CD4-positive, alpha-beta T cell (primary cell): ENCODE data around the gene HSPBAP1. TPM values are rescaled to one million over a fixed set of nuclear protein-coding genes. Genes with fewer than 3 reads are reported as not detected.

Source experiments
- ATAC-seq: fragments of 200-7000 bp; cut with Tn5 transposase; one replicate; pipeline ENCODE4 v1.10.0; 2022; ENCODE audit warnings: mild to moderate bottlenecking; ENCODE audit not compliant: poor library complexity
- CTCF ChIA-PET: fragments of 350-600 bp; sonication (Branson Sonifier 250); formaldehyde crosslinking; loops from one replicate; lab custom pipeline; 2021; ENCODE audit warnings: antibody characterized with exemption, inconsistent platforms; lab: Charles Lee
- POLR2A ChIA-PET: fragments of 350-600 bp; sonication (Branson Sonifier 250); formaldehyde crosslinking; loops from one replicate; lab custom pipeline; 2021; ENCODE audit warnings: antibody characterized with exemption, inconsistent platforms; lab: Charles Lee
- DNase-seq, 14 experiments: peaks; one replicate each; pipeline ENCODE4 v3.0.0-alpha.2; 2013 to 2020; ENCODE audit warnings: mixed read lengths in 2 of 14
- H3K27ac ChIP-seq, 2 donors: one replicate each; pipeline versions ENCODE4 v1.5.1 to v1.7.0; 2013; ENCODE audit warnings: low read length in 2 of 2, low read depth in 1 of 2, mild to moderate bottlenecking in 1 of 2
- H3K27me3 ChIP-seq, 2 experiments: 1 replicate in 1 of 2; 2 replicates in 1 of 2; pipeline versions ENCODE4 v1.6.1 to v1.7.0; 2013; ENCODE audit warnings: low read length in 2 of 2, control low read depth in 1 of 2, mild to moderate bottlenecking in 1 of 2, moderate library complexity in 1 of 2; ENCODE audit not compliant: insufficient read depth in 2 of 2, control insufficient read depth in 1 of 2
- H3K36me3 ChIP-seq: one replicate; pipeline ENCODE4 v1.6.1; 2013; ENCODE audit warnings: low read length, control low read depth; ENCODE audit not compliant: insufficient read depth
- H3K4me1 ChIP-seq: one replicate; pipeline ENCODE4 v1.6.1; 2013; ENCODE audit warnings: low read length, control low read depth; ENCODE audit not compliant: insufficient read depth
- H3K4me3 ChIP-seq: one replicate; pipeline ENCODE4 v1.5.1; 2013; ENCODE audit warnings: mild to moderate bottlenecking, low read length, moderate library complexity
- H3K9me3 ChIP-seq, 2 experiments: 1 replicate in 1 of 2; 2 replicates in 1 of 2; pipeline versions ENCODE4 v1.6.1 to v1.7.0; 2013; ENCODE audit warnings: low read length in 2 of 2, mild to moderate bottlenecking in 2 of 2, control low read depth in 1 of 2, moderate library complexity in 1 of 2; ENCODE audit not compliant: control insufficient read depth in 1 of 2, insufficient read depth in 1 of 2
- H3K27ac Mint-ChIP-seq: one replicate; pipeline ENCODE4 v1.8.0; 2020; ENCODE audit warnings: mixed read lengths
- H3K27me3 Mint-ChIP-seq: one replicate; pipeline ENCODE4 v1.8.0; 2021; ENCODE audit warnings: mixed read lengths
- H3K36me3 Mint-ChIP-seq: one replicate; pipeline ENCODE4 v1.8.0; 2021; ENCODE audit warnings: low read depth, mixed read lengths
- H3K4me1 Mint-ChIP-seq: one replicate; pipeline ENCODE4 v1.8.0; 2021; ENCODE audit warnings: low read depth, mixed read lengths
- H3K4me3 Mint-ChIP-seq: one replicate; pipeline ENCODE4 v1.8.0; 2020; ENCODE audit warnings: mild to moderate bottlenecking, mixed read lengths
- H3K9me3 Mint-ChIP-seq: one replicate; pipeline ENCODE4 v1.8.0; 2020; ENCODE audit warnings: mixed read lengths
- CTCF ChIP-seq: fragments of 200-600 bp; IDR thresholded peaks from one replicate; pipeline ENCODE4 v1.8.0; 2022; ENCODE audit warnings: antibody characterized with exemption, mild to moderate bottlenecking
- intact Hi-C, 2 experiments: fragments of 100-400 bp; cut with DNase I in 1 of 2; cut with micrococcal nuclease in 1 of 2; formaldehyde crosslinking; loops; one replicate each; pipeline versions ENCODE4 v1.15.1 to v1.9.0; 2023 to 2025; cut with DNase I, micrococcal nuclease
- total RNA-seq, 174 experiments: library from RNA in 2 of 174; stranded (reverse) in 2 of 174; gene quantifications; one replicate each; pipeline ENCODE4 v1.2.3 and lab custom pipeline; 2021 to 2026

Gene HSPBAP1
- total RNA-seq, 2 experiments from 2014 or later: 9.3 to 11.0 TPM

DNA sequence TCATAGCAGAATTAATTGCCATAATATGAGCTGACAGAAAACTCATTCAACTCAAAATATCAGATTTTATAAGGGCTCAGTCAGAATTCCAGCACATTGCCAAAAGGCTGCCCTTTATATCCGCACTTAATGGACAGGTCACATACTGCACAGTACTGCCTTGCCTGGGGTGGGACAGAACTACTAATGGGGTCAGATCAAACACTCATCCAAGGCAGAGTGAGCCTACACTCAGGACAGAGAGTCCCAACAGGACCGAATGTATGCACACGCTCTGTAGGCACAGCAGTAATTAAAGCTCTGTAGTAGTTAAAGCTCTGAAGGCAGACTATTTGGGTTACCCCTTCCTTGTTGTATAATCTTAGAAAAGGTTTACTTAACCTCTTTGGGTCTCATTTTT lies 27.2 kb downstream of the HSPBAP1 start:
- Mint-ChIP-seq H3K4me1 (no peaks in the 10 kb centered on the region), H3K27me3 (no peaks in the 10 kb centered on the region), H3K27ac (no peak overlapping the region), H3K4me3 (no peak overlapping the region), H3K36me3 (peaks cover 71% of the 10 kb centered on the region), H3K9me3 (no peaks in the 10 kb centered on the region)
- no peak for ATAC-seq
- Histone ChIP-seq H3K4me1 (no peaks in the 10 kb centered on the region), H3K4me3 (no peak overlapping the region), H3K27ac (no peak overlapping the region), H3K9me3 (no peaks in the 10 kb centered on the region), H3K36me3 (peaks cover 12% of the 10 kb centered on the region), H3K27me3 (no peaks in the 10 kb centered on the region)
- CTCF ChIA-PET: interaction anchor here (1.0 kb wide), 1 partner anchor 11 kb away, joined by 4 read pairs; no protein-coding TSS in a partner anchor
- DNase-seq: no peak
- no peak for TF ChIP-seq CTCF
- POLR2A ChIA-PET: no interaction called here
- intact Hi-C loops: no loop called here

DNA sequence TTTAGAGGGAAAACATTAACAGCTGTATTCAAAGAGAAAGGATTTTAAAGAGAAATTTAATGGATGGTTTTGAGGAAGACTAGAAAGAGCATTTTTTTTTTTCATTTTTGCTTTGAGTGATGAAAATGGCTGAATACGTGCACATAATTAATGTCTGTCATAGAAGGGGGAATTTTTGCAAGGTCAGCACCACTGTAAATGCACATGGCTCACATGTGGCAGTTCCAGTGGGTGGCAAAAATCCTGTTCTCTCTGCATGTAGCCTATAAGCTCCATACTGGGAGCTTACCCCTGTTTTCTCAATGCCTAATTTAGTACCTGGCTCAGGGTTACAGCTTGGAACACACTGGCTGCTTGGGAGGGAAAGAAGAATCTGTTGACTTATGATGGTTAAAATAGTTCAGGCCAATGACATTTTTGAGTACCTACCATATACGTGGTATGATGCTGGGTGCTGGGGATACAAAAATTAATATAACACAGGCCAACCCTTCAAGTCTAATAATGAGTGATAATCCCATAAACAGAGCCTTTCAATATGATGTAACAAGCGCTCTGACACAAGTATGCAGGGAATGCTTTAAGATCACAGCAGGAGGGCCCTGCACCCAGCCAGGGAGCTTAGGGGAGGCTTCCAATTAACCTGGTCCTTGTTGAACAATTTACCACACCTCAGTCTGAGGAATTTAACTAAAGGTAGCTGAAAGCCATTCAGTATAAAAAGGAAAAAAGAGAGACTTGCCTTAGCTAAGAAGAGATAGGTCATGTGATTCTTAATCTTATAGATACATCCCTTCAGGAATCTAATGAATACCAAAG lies 33.0 kb downstream of the HSPBAP1 start:
- peak overlapping the region; percentile 27 for H3K27ac Mint-ChIP-seq
- Histone ChIP-seq H3K4me1 (no peaks in the 10 kb centered on the region), H3K9me3 (no peaks in the 10 kb centered on the region), H3K36me3 (peaks cover 14% of the 10 kb centered on the region), H3K27me3 (no peaks in the 10 kb centered on the region), H3K4me3 (no peak overlapping the region), H3K27ac (no peak overlapping the region)
- H3K4me3 Mint-ChIP-seq: no peak overlapping the region
- no peaks in the 10 kb centered on the region for H3K27me3 Mint-ChIP-seq
- H3K9me3 Mint-ChIP-seq: no peaks in the 10 kb centered on the region
- H3K4me1 Mint-ChIP-seq: no peaks in the 10 kb centered on the region
- POLR2A ChIA-PET: no interaction called here
- DNase-seq: no peak
- ATAC-seq: no peak
- peaks cover 73% of the 10 kb centered on the region for H3K36me3 Mint-ChIP-seq
- no peak for TF ChIP-seq CTCF
- CTCF ChIA-PET: no interaction called here
- intact Hi-C loops: no loop called here

- Mint-ChIP-seq H3K27me3 (no peaks in the 10 kb centered on the region), H3K4me3 (no peak overlapping the region), H3K27ac (no peak overlapping the region), H3K4me1 (no peaks in the 10 kb centered on the region), H3K36me3 (peaks cover 80% of the 10 kb centered on the region), H3K9me3 (no peaks in the 10 kb centered on the region)
- no peaks in the 10 kb centered on the region for H3K4me1 ChIP-seq
- H3K4me3 ChIP-seq: no peak overlapping the region
- CTCF ChIA-PET: interaction anchor here (1.1 kb wide), 1 partner anchor 12 kb away, joined by 3 read pairs; no protein-coding TSS in a partner anchor
- intact Hi-C loops: loop anchor here in 1 of 2 experiments (10.0 kb wide), 1 partner anchor 266 kb away; the partner anchor contains the start of gene SEMA5B
- no peaks in the 10 kb centered on the region for H3K9me3 ChIP-seq
- DNase-seq (no peak), ATAC-seq (no peak)
- H3K27me3 ChIP-seq: no peaks in the 10 kb centered on the region
- TF ChIP-seq CTCF: no peak
- H3K36me3 ChIP-seq: peaks cover 24% of the 10 kb centered on the region
- POLR2A ChIA-PET: no interaction called here
- H3K27ac ChIP-seq: no peak overlapping the region
These were observed 34.6 kb downstream of the HSPBAP1 start for GRCh38 chr3:122758877-122759560.
